ENCODE data around the gene FOXF1. TPM values are rescaled to one million over a fixed set of nuclear protein-coding genes. Genes with fewer than 3 reads are reported as not detected.

Gene FOXF1
- total and polyA plus RNA-seq, 4 donors: 0.66 to 1.7 (median 1.1) TPM

GRCh38 chr16:86503830-86504229 lies 6.5 kb upstream of the FOXF1 start:
- H3K4me1 ChIP-seq (ENCODE audit: control insufficient read depth, insufficient read depth, low read length): peaks cover 26% of the 10 kb centered on the region
- no peak overlapping the region for H3K27ac ChIP-seq (ENCODE audit: low read depth, low read length)
- 0% methylated on average over 5 of the region's 6 CpGs for WGBS (ENCODE audit: insufficient coverage)
- no peaks in the 10 kb centered on the region for H3K36me3 ChIP-seq (ENCODE audit: control insufficient read depth, insufficient read depth, low read length)
- H3K9me3 ChIP-seq (ENCODE audit: control insufficient read depth, insufficient read depth, low read length): no peaks in the 10 kb centered on the region
- no peak for DNase-seq (ENCODE audit: low read depth in 4 of 6, low spot score in 6 of 6)
- H3K27me3 ChIP-seq (ENCODE audit: control insufficient read depth, insufficient read depth, low read length): peaks cover 99% of the 10 kb centered on the region
- H3K4me3 ChIP-seq (ENCODE audit: low read depth, low read length): no peak overlapping the region

GRCh38 chr16:86504315-86505184 lies 5.8 kb upstream of the FOXF1 start:
- peaks cover 99% of the 10 kb centered on the region for H3K27me3 ChIP-seq (ENCODE audit: control insufficient read depth, insufficient read depth, low read length)
- no peaks in the 10 kb centered on the region for H3K36me3 ChIP-seq (ENCODE audit: control insufficient read depth, insufficient read depth, low read length)
- peaks cover 27% of the 10 kb centered on the region for H3K4me1 ChIP-seq (ENCODE audit: control insufficient read depth, insufficient read depth, low read length)
- no peak overlapping the region for H3K4me3 ChIP-seq (ENCODE audit: low read depth, low read length)
- no peaks in the 10 kb centered on the region for H3K9me3 ChIP-seq (ENCODE audit: control insufficient read depth, insufficient read depth, low read length)
- 5% methylated on average over 23 of the region's 27 CpGs for WGBS (ENCODE audit: insufficient coverage)
- H3K27ac ChIP-seq (ENCODE audit: low read depth, low read length): no peak overlapping the region
- DNase-seq (ENCODE audit: low read depth in 4 of 6, low spot score in 6 of 6): no peak

GRCh38 chr16:86505185-86505898 lies 5.0 kb upstream of the FOXF1 start:
- peaks cover 32% of the 10 kb centered on the region for H3K4me1 ChIP-seq (ENCODE audit: control insufficient read depth, insufficient read depth, low read length)

GRCh38 chr16:86505899-86506864 lies 4.1 kb upstream of the FOXF1 start:
- no peaks in the 10 kb centered on the region for H3K9me3 ChIP-seq (ENCODE audit: control insufficient read depth, insufficient read depth, low read length)
- H3K36me3 ChIP-seq (ENCODE audit: control insufficient read depth, insufficient read depth, low read length): no peaks in the 10 kb centered on the region
- peaks cover 40% of the 10 kb centered on the region for H3K4me1 ChIP-seq (ENCODE audit: control insufficient read depth, insufficient read depth, low read length)
- WGBS (ENCODE audit: insufficient coverage): under 1% methylated on average over 13 of the region's 27 CpGs
- H3K27ac ChIP-seq (ENCODE audit: low read depth, low read length): no peak overlapping the region
- no peak for DNase-seq (ENCODE audit: low read depth in 4 of 6, low spot score in 6 of 6)
- H3K27me3 ChIP-seq (ENCODE audit: control insufficient read depth, insufficient read depth, low read length): peaks cover 96% of the 10 kb centered on the region
- H3K4me3 ChIP-seq (ENCODE audit: low read depth, low read length): no peak overlapping the region

More at GRCh38 chr16:86505185-86505898, 5.0 kb upstream of the FOXF1 start:
- Histone ChIP-seq H3K4me3 (ENCODE audit: low read depth, low read length) (no peak overlapping the region), H3K27ac (ENCODE audit: low read depth, low read length) (no peak overlapping the region), H3K9me3 (ENCODE audit: control insufficient read depth, insufficient read depth, low read length) (no peaks in the 10 kb centered on the region), H3K36me3 (ENCODE audit: control insufficient read depth, insufficient read depth, low read length) (no peaks in the 10 kb centered on the region), H3K27me3 (ENCODE audit: control insufficient read depth, insufficient read depth, low read length) (peaks cover 98% of the 10 kb centered on the region)
- no peak for DNase-seq (ENCODE audit: low read depth in 4 of 6, low spot score in 6 of 6)
- under 1% methylated on average over 67 of the region's 67 CpGs for WGBS (ENCODE audit: insufficient coverage)

GRCh38 chr16:86507173-86508027 lies 2.9 kb upstream of the FOXF1 start:
- Histone ChIP-seq H3K4me1 (ENCODE audit: control insufficient read depth, insufficient read depth, low read length) (peaks cover 46% of the 10 kb centered on the region), H3K27me3 (ENCODE audit: control insufficient read depth, insufficient read depth, low read length) (peaks cover 96% of the 10 kb centered on the region), H3K27ac (ENCODE audit: low read depth, low read length) (no peak overlapping the region), H3K4me3 (ENCODE audit: low read depth, low read length) (no peak overlapping the region), H3K9me3 (ENCODE audit: control insufficient read depth, insufficient read depth, low read length) (no peaks in the 10 kb centered on the region), H3K36me3 (ENCODE audit: control insufficient read depth, insufficient read depth, low read length) (no peaks in the 10 kb centered on the region)
- peak in 1 of 6 donors; percentile 4 for DNase-seq (ENCODE audit: low read depth in 4 of 6, low spot score in 6 of 6)
- 4% methylated on average over 31 of the region's 37 CpGs for WGBS (ENCODE audit: insufficient coverage)

GRCh38 chr16:86508028-86508946 lies 2.0 kb upstream of the FOXF1 start:
- no peak overlapping the region for H3K4me3 ChIP-seq (ENCODE audit: low read depth, low read length)

GRCh38 chr16:86508947-86509758 lies 1.2 kb upstream of the FOXF1 start:
- H3K9me3 ChIP-seq (ENCODE audit: control insufficient read depth, insufficient read depth, low read length): no peaks in the 10 kb centered on the region
- H3K36me3 ChIP-seq (ENCODE audit: control insufficient read depth, insufficient read depth, low read length): no peaks in the 10 kb centered on the region
- H3K4me1 ChIP-seq (ENCODE audit: control insufficient read depth, insufficient read depth, low read length): peaks cover 46% of the 10 kb centered on the region
- under 1% methylated on average over 74 of the region's 79 CpGs for WGBS (ENCODE audit: insufficient coverage)
- peak in 1 of 6 donors; percentile 59 for DNase-seq (ENCODE audit: low read depth in 4 of 6, low spot score in 6 of 6)
- peak overlapping the region; percentile 2 for H3K27ac ChIP-seq (ENCODE audit: low read depth, low read length)
- peaks cover 96% of the 10 kb centered on the region for H3K27me3 ChIP-seq (ENCODE audit: control insufficient read depth, insufficient read depth, low read length)
- H3K4me3 ChIP-seq (ENCODE audit: low read depth, low read length): peak overlapping the region; percentile 6

More at GRCh38 chr16:86508028-86508946, 2.0 kb upstream of the FOXF1 start:
- DNase-seq (ENCODE audit: low read depth in 4 of 6, low spot score in 6 of 6): no peak
- H3K4me1 ChIP-seq (ENCODE audit: control insufficient read depth, insufficient read depth, low read length): peaks cover 46% of the 10 kb centered on the region
- H3K27me3 ChIP-seq (ENCODE audit: control insufficient read depth, insufficient read depth, low read length): peaks cover 96% of the 10 kb centered on the region
- no peak overlapping the region for H3K27ac ChIP-seq (ENCODE audit: low read depth, low read length)
- WGBS (ENCODE audit: insufficient coverage): under 1% methylated on average over 91 of the region's 99 CpGs
- H3K36me3 ChIP-seq (ENCODE audit: control insufficient read depth, insufficient read depth, low read length): no peaks in the 10 kb centered on the region
- no peaks in the 10 kb centered on the region for H3K9me3 ChIP-seq (ENCODE audit: control insufficient read depth, insufficient read depth, low read length)

All from spinal cord (tissue), 10 donors.